Measurements from ENCODE around the gene RACGAP1. TPM values are rescaled to one million over a fixed set of nuclear protein-coding genes. Genes with fewer than 3 reads are reported as not detected.

Gene RACGAP1
- total and polyA plus RNA-seq, 2 of the 8 experiments (the other 6 are each of a cell fraction or from before 2014, with no cell fraction given), result 18.0 to 66.3 TPM

GRCh38 chr12:49945394-49946080 lies 79.8 kb downstream of the RACGAP1 start (continued):
- TF ChIP-seq EGR1 (IDR thresholded peaks at IDR 0.05; ENCODE audit: borderline replicate concordance, low read depth, low read length) (no peak; the same call in 1 of the 2 replicates), GTF2F1 (IDR thresholded peaks at IDR 0.05; ENCODE audit: borderline replicate concordance, low read depth, low read length) (no peak), CTBP2 (IDR thresholded peaks at IDR 0.05; ENCODE audit: borderline replicate concordance, insufficient read depth, insufficient read length, low read length) (peak; percentile 44), RBBP5 (IDR thresholded peaks at IDR 0.05; ENCODE audit: borderline replicate concordance, low read depth, low read length) (no peak), ZNF274 (IDR thresholded peaks at IDR 0.05; ENCODE audit: borderline replicate concordance, extremely low read depth, low read length) (no peak), RNF2 (IDR thresholded peaks at IDR 0.05; ENCODE audit: borderline replicate concordance, low read depth, low read length, missing control alignments, poor library complexity, severe bottlenecking) (no peak), MAX (IDR thresholded peaks at IDR 0.05) (peak; percentile 69), USF2 (IDR thresholded peaks at IDR 0.05; ENCODE audit: low read length) (no peak), GABPA (IDR thresholded peaks at IDR 0.05; ENCODE audit: borderline replicate concordance, insufficient read depth, low read length) (peak; percentile 60; the same call in 1 of the 2 replicates), NANOG (IDR thresholded peaks at IDR 0.05; ENCODE audit: insufficient read depth, low read depth, low read length, poor library complexity, severe bottlenecking) (no peak), SIX5 (IDR thresholded peaks at IDR 0.05; ENCODE audit: low read depth, low read length) (no peak), TAF1 (IDR thresholded peaks at IDR 0.05; ENCODE audit: low read depth, low read length) (no peak), EZH2 (IDR thresholded peaks at IDR 0.05; ENCODE audit: low read depth, low read length, severe bottlenecking) (no peak), E2F6 (IDR thresholded peaks at IDR 0.05) (peak; percentile 65; the same call in 1 of the 2 replicates), RAD21 (IDR thresholded peaks at IDR 0.05 in 1 of 2, conservative IDR thresholded peaks at IDR 0.05 in 1 of 2; ENCODE audit: low read depth in 2 of 2, low read length in 2 of 2) (peak; percentile 54 to 64), CHD2 (IDR thresholded peaks at IDR 0.05; ENCODE audit: low read length) (no peak), TCF12 (IDR thresholded peaks at IDR 0.05; ENCODE audit: low read depth, low read length) (no peak), BCL11A (IDR thresholded peaks at IDR 0.05; ENCODE audit: low read depth in 2 of 2, low read length in 2 of 2) (no peak), KDM5A (IDR thresholded peaks at IDR 0.05; ENCODE audit: low read length) (no peak)
